ENCODE data around the gene P2RY14.
A peak's percentile ranks its signal among the peaks of the same experiment; 100 is the strongest.
"Not testable (repeated sequence)": the region's sequence is repeated elsewhere in the genome, so short reads cannot be mapped to it uniquely, and the experiment has no call there.

Gene P2RY14

DNA sequence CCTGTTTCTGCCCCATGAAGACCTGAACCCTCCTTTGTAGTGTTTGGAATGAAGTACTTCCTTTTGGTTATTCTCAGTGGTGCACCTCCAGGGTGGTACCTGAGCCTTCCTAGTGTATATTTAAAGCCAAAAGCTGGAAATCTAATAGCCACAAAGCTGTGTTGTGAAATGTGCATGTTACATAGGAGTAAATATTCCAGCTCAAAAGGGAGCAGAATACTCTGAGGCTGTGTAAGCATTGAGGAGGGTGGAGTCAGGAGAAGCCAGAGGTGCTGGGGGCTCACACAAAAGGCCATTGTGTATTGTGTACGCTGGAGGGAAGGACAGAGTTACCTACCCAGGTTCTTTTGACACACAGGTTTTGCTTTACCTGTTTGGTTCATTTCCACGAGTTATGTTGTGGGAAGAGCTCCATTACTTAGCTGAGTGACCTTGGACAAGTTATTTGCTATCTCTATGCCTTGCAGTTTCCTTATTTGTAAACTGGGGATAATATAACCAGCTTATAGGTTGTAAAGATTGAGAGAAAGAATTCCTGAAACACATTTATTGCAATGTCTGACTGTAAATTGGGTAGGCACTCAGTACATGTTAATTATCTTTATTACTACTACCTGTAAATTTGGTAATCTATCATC, 100.0 kb downstream of the P2RY14 start:
- peak; percentile 33 for DNase-seq (ENCODE audit: low spot score)

GRCh38 chr3:151175952-151176351, 102.4 kb downstream of the P2RY14 start:
- no peak for DNase-seq (ENCODE audit: low spot score)

DNA sequence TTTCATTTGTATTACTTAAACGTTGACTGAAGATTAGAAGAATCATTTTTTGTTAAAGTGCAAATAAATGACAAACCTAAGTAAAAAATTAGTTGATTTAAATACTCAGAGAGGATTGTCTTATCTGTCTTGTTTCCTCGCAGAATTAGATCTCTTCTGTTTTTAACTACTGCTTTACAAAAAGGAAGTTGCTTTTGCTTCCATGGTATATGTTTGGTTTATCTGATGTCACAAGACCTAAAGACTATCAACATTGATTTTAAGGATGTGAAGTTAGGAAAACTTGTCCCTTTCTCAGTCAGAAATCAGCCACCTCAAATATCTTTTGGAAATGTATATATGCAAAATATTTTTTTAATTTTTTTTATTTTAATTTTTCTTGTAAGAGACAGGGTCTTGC, 104.0 kb downstream of the P2RY14 start:
- DNase-seq (ENCODE audit: low spot score), result no peak

DNA sequence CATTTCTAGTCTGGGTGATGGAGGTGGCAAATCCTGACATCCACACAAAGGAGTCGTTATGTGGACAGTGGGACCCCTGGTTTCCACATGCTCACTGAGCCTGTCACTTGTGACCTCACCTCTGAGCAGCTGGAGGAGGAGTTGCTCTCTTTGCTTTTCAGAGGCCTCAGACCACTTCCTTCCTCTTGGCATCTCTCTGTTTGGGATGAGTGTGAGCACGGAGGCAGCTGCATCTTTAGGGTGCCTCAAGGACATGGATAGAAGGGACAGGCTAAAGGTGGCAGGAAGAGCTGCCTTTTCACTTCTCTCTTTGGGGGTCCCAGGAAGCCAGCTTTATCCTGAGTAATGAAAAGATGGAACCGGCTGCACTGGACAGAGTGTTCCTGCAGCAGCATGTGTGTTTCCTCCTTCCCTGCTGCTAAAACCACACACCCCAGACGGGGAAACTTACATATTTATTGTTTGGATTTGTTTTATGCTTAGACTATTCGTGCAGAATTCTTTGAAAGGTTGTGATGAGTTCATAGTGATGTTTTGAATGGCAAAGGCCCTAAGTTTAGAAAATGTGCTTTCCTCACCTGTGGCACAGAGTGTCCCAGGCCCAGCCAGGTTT, 107.1 kb downstream of the P2RY14 start:
- DNase-seq (ENCODE audit: low spot score), result no peak

DNA sequence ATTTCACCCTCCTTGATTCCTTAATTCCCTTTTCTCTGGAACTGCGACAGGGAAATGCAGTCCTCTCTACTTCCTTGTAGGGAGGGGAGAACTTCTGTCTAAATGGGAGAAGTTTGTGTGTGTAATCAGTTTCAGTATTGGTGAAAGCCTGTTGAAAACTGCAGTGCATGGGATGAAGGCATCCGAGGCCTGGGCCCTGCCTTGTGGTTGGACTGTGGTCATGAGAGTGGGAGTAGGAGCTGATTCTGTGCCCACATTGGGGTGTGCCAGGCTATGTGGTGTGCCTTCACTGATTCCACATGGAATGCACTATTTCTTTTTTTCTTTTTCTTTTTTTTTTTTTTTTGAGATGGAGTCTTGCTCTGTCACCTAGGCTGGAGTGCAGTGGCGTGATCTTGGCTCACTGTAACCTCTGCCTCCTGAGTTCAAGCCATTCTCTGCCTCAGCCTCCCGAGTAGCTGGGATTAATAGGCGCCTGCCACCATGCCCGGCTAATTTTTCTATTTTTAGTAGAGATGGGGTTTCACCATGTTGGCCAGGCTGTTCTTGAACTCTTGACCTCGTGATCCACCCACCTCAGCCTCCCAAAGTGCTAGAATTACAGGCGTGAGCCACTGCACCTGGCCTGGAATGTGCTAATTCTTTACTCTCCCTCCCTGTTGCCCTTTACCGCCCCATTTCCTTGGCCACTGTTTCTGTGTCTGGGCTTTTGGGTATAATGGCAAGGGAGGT, 108.2 kb downstream of the P2RY14 start:
- not testable (repeated sequence) for DNase-seq (ENCODE audit: low spot score)

- DNase-seq (ENCODE audit: low spot score), result no peak
Observed at GRCh38 chr3:151169262-151169947, 108.9 kb downstream of the P2RY14 start.

GRCh38 chr3:151168269-151169094, 109.9 kb downstream of the P2RY14 start:
- peak; percentile 42 for DNase-seq (ENCODE audit: low spot score)

GRCh38 chr3:151166161-151166560, 112.2 kb downstream of the P2RY14 start:
- no peak for DNase-seq (ENCODE audit: low spot score)

DNA sequence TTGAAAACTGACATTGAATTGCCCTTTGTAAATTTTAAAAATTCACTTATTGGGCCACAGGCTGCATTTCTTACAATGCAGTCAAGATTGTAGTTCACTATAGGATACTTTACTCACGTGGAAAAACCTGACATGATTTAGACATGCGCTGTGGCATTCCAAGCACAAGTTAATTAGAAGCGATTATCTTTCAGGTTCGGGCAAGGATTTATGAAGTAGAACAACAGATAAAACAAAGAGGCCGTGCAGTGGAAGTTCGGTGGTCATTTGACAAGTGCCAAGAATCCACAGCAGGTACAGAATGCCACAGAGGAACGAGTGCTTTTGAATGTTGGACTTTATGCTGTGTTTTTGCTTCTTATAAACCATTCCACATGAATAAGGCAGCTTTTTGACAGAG, 113.1 kb downstream of the P2RY14 start:
- no peak for DNase-seq (ENCODE audit: low spot score)

All from HuH-7 (cell line).